H1 (cell line): ENCODE results near the gene MIDN. TPM values are rescaled to one million over a fixed set of nuclear protein-coding genes. Genes with fewer than 3 reads are reported as not detected.

Experiments
- CTCF ChIA-PET: fragments of 300-600 bp; sonication (Branson Sonifier 250); formaldehyde crosslinking; loops from one replicate; lab custom pipeline; 2021; ENCODE audit not compliant: partially characterized antibody; lab: Charles Lee
- POLR2A ChIA-PET: fragments of 300-600 bp; sonication (Branson Sonifier 250); formaldehyde crosslinking; loops from one replicate; lab custom pipeline; 2021; ENCODE audit warnings: inconsistent platforms; ENCODE audit not compliant: partially characterized antibody; lab: Charles Lee
- DNase-seq, 2 experiments: peaks; one replicate each; pipeline versions ENCODE4 v3.0.0 to v3.0.0-alpha.2; 2010 to 2022; ENCODE audit warnings: low spot score in 2 of 2, low read depth in 1 of 2, mixed read lengths in 1 of 2
- FAIRE-seq: peaks from 2 replicates; lab custom pipeline; 2011; peaks lifted over from hg19 to GRCh38; lab: Jason Lieb, UNC
- H2AFZ ChIP-seq: 2 replicates; pipeline ENCODE4 v1.8.1; 2012; ENCODE audit warnings: low read length, inconsistent platforms
- H2AK5ac ChIP-seq: 2 replicates; pipeline ENCODE4 v1.6.1; 2013; ENCODE audit warnings: low read depth, low read length
- H2BK120ac ChIP-seq: replicated peaks from 2 replicates; pipeline ENCODE3; 2013; ENCODE audit warnings: low read depth, low read length, inconsistent platforms
- H2BK12ac ChIP-seq: 2 replicates; pipeline ENCODE4 v1.6.1; 2013; ENCODE audit warnings: low read depth, low read length
- H2BK15ac ChIP-seq: 2 replicates; pipeline ENCODE4 v1.6.1; 2013; ENCODE audit warnings: low read length
- H2BK20ac ChIP-seq: 2 replicates; pipeline ENCODE4 v1.6.1; 2013; ENCODE audit warnings: low read length
- H2BK5ac ChIP-seq: 2 replicates; pipeline ENCODE4 v1.6.1; 2013; ENCODE audit warnings: low read depth, low read length
- H3K14ac ChIP-seq: 2 replicates; pipeline ENCODE4 v1.6.1; 2013; ENCODE audit warnings: inconsistent platforms; ENCODE audit not compliant: insufficient read length
- H3K18ac ChIP-seq: 2 replicates; pipeline ENCODE4 v1.6.1; 2013; ENCODE audit warnings: low read length; ENCODE audit errors: extremely low read depth
- H3K23ac ChIP-seq: 2 replicates; pipeline ENCODE4 v1.6.1; 2013; ENCODE audit warnings: inconsistent platforms; ENCODE audit not compliant: insufficient read length
- H3K23me2 ChIP-seq: 2 replicates; pipeline ENCODE4 v1.6.1; 2013; ENCODE audit warnings: low read depth, low read length
- H3K27ac ChIP-seq: 2 replicates; pipeline ENCODE4 v1.6.1; 2011; ENCODE audit warnings: low read depth, low read length, inconsistent platforms
- H3K27me3 ChIP-seq, 4 experiments: replicated peaks in 1 of 4; 1 replicate in 1 of 4; 2 replicates in 3 of 4; pipeline versions ENCODE4 v1.6.1 to v1.8.1; 2011 to 2013; ENCODE audit warnings: low read length in 3 of 4, mild to moderate bottlenecking in 3 of 4, inconsistent platforms in 2 of 4, mixed read lengths in 2 of 4, moderate library complexity in 1 of 4; ENCODE audit not compliant: control insufficient read depth in 3 of 4, insufficient read depth in 3 of 4; ENCODE audit errors: extremely low read depth in 1 of 4
- H3K36me3 ChIP-seq, 4 experiments: 2 replicates each; pipeline versions ENCODE4 v1.6.1 to v1.8.1; 2011 to 2013; ENCODE audit warnings: mild to moderate bottlenecking in 4 of 4, low read length in 3 of 4, moderate library complexity in 2 of 4, control low read depth in 1 of 4, inconsistent platforms in 1 of 4; ENCODE audit not compliant: insufficient read depth in 4 of 4, control insufficient read depth in 2 of 4
- H3K4ac ChIP-seq: replicated peaks from 2 replicates; pipeline ENCODE3; 2013; ENCODE audit warnings: low read length, low read depth, mixed read lengths, inconsistent platforms; ENCODE audit not compliant: insufficient read length
- H3K4me1 ChIP-seq, 4 experiments: replicated peaks in 1 of 4; 1 replicate in 1 of 4; 2 replicates in 3 of 4; pipeline versions ENCODE4 v1.6.1 to v1.8.1; 2011 to 2013; ENCODE audit warnings: low read length in 3 of 4, inconsistent platforms in 2 of 4, mixed read lengths in 1 of 4; ENCODE audit not compliant: insufficient read depth in 4 of 4, control insufficient read depth in 3 of 4
- H3K4me2 ChIP-seq, 2 experiments: 2 replicates each; pipeline versions ENCODE4 v1.6.1 to v1.8.1; 2011 to 2013; ENCODE audit warnings: low read depth in 2 of 2, low read length in 2 of 2, control low read depth in 1 of 2, inconsistent platforms in 1 of 2, mild to moderate bottlenecking in 1 of 2; ENCODE audit not compliant: insufficient read depth in 1 of 2
- H3K4me3 ChIP-seq, 4 experiments: fragments of 200-600, 300-600 bp in 1 of 4; sonication (generic), shearing (Covaris generic), sonication (Bioruptor Twin) in 1 of 4; 2 replicates each; pipeline versions ENCODE4 v1.5.1 to v1.8.1; 2011 to 2016; ENCODE audit warnings: low read length in 4 of 4, low read depth in 3 of 4, control low read depth in 2 of 4, inconsistent platforms in 2 of 4, mild to moderate bottlenecking in 2 of 4, mixed read lengths in 1 of 4, moderate library complexity in 1 of 4; ENCODE audit not compliant: insufficient read depth in 2 of 4; ENCODE audit errors: extremely low read depth in 1 of 4
- H3K56ac ChIP-seq: replicated peaks from 2 replicates; pipeline ENCODE3; 2013; ENCODE audit warnings: low read depth, mild to moderate bottlenecking, mixed read lengths, low read length, inconsistent platforms; ENCODE audit not compliant: insufficient read length
- H3K79me1 ChIP-seq: 2 replicates; pipeline ENCODE4 v1.6.1; 2013; ENCODE audit warnings: low read depth, low read length, control low read depth
- H3K79me2 ChIP-seq, 2 experiments: 2 replicates each; pipeline versions ENCODE4 v1.6.1 to v1.8.1; 2012 to 2013; ENCODE audit warnings: low read length in 2 of 2, mild to moderate bottlenecking in 2 of 2, inconsistent platforms in 1 of 2; ENCODE audit not compliant: insufficient read depth in 2 of 2, control insufficient read depth in 1 of 2
- H3K9ac ChIP-seq, 4 experiments: replicated peaks in 1 of 4; 1 replicate in 1 of 4; 2 replicates in 3 of 4; pipeline versions ENCODE4 v1.6.1 to v1.8.1; 2011 to 2013; ENCODE audit warnings: low read depth in 3 of 4, low read length in 3 of 4, control low read depth in 2 of 4, mild to moderate bottlenecking in 2 of 4, moderate library complexity in 2 of 4, inconsistent platforms in 1 of 4; ENCODE audit errors: extremely low read depth in 1 of 4
- H3K9me3 ChIP-seq, 2 experiments: 2 replicates each; pipeline versions ENCODE4 v1.6.1 to v1.8.1; 2012 to 2013; ENCODE audit warnings: mild to moderate bottlenecking in 2 of 2, moderate library complexity in 2 of 2, control low read depth in 1 of 2, inconsistent platforms in 1 of 2, low read depth in 1 of 2, low read length in 1 of 2, mixed read lengths in 1 of 2; ENCODE audit not compliant: insufficient read depth in 2 of 2
- H4K20me1 ChIP-seq, 2 experiments: replicated peaks in 1 of 2; 2 replicates each; pipeline versions ENCODE3 to v1.8.1; 2011 to 2013; ENCODE audit warnings: inconsistent platforms in 2 of 2, low read length in 2 of 2, mild to moderate bottlenecking in 1 of 2; ENCODE audit not compliant: insufficient read depth in 2 of 2, control insufficient read depth in 1 of 2
- H4K5ac ChIP-seq: 2 replicates; pipeline ENCODE4 v1.6.1; 2013; ENCODE audit warnings: low read length, low read depth, mixed read lengths, inconsistent platforms; ENCODE audit not compliant: insufficient read length
- H4K8ac ChIP-seq: 2 replicates; pipeline ENCODE4 v1.8.0; 2013; ENCODE audit warnings: mild to moderate bottlenecking, moderate library complexity, low read length, inconsistent platforms; ENCODE audit not compliant: insufficient read depth; ENCODE audit errors: extremely low read depth
- H4K91ac ChIP-seq: replicated peaks from 2 replicates; pipeline ENCODE3; 2013; ENCODE audit warnings: low read length, mixed read lengths, inconsistent platforms; ENCODE audit not compliant: insufficient read length
- BACH1 ChIP-seq: IDR thresholded peaks from 2 replicates; pipeline ENCODE4 v1.6.1; 2012; ENCODE audit warnings: low read length, improper control_type of control experiment
- ZNF274 ChIP-seq: IDR thresholded peaks from 2 replicates; pipeline ENCODE4 v1.7.0; 2012; ENCODE audit warnings: low read length, borderline replicate concordance; ENCODE audit errors: extremely low read depth
- WGBS, 2 experiments: shearing (Covaris generic) in 1 of 2; methylation state at CpG; one replicate each; pipeline versions ENCODE4 v1.1.6 to v1.1.7; 2013 to 2015; ENCODE audit warnings: low lambda C conversion rate in 2 of 2, mixed read lengths in 2 of 2, inconsistent platforms in 1 of 2, low coverage in 1 of 2, missing lambda C conversion rate in 1 of 2; ENCODE audit not compliant: insufficient replicate concordance in 2 of 2, insufficient coverage in 1 of 2, insufficient read length in 1 of 2; ENCODE audit errors: extremely low coverage in 1 of 2, missing lambda C conversion rate in 1 of 2; 5-methylcytosine and 5-hydroxymethylcytosine counted together
- polyA plus RNA-seq, 7 experiments: library from polyadenylated mRNA; depleted of rRNA in 3 of 7; stranded (reverse) in 5 of 7; unstranded in 2 of 7; fragments of >200 nt in 5 of 7; fragments of 200-250 nt in 2 of 7; gene quantifications; 1 replicate in 5 of 7; 2 replicates in 1 of 7; 4 replicates in 1 of 7; pipeline versions ENCODE4 v1.2.1 to v1.2.3, GENCODE V29; 2011 to 2013; ENCODE audit warnings: missing spikeins in 2 of 7, mixed read lengths in 2 of 7
- total RNA-seq: library from RNA; stranded (reverse); fragmentation: NEBNext Ultra II Directional; extraction: Animal tissue kit (Norgen Biotek cat#: 25700); gene quantifications from 2 replicates; pipeline ENCODE4 v1.2.1, GENCODE V29; 2021

Gene MIDN
- total and polyA plus RNA-seq, 2 of the 8 experiments (the other 6 are each of a cell fraction or from before 2014, with no cell fraction given), result 39.8 to 159 TPM

GRCh38 chr19:1307755-1308303 is 59.4 kb downstream of the MIDN start:
- Histone ChIP-seq H4K8ac (no peak overlapping the region), H2AK5ac (no peak overlapping the region), H3K14ac (no peak overlapping the region), H3K4ac (no peak overlapping the region), H2BK20ac (no peak overlapping the region), H3K56ac (no peak overlapping the region), H3K18ac (no peak overlapping the region), H4K5ac (no peak overlapping the region), H3K4me3 (no peak overlapping the region), H3K4me2 (no peak overlapping the region), H3K27ac (no peak overlapping the region), H4K91ac (no peak overlapping the region), H3K23me2 (no peaks in the 10 kb centered on the region), H3K4me1 (peaks cover 0 to 4% (median 0%) of the 10 kb centered on the region in 4 experiments; a peak in 1 of 7 replicates), H3K9ac (no peak overlapping the region), H3K36me3 (no peaks in the 10 kb centered on the region), H2BK5ac (no peak overlapping the region), H2BK120ac (no peak overlapping the region), H3K23ac (no peak overlapping the region), H3K27me3 (no peaks in the 10 kb centered on the region), H3K9me3 (no peaks in the 10 kb centered on the region), H2BK15ac (no peak overlapping the region), H2BK12ac (no peak overlapping the region), H4K20me1 (no peaks in the 10 kb centered on the region), H2AFZ (no peak overlapping the region), H3K79me1 (no peaks in the 10 kb centered on the region), H3K79me2 (no peaks in the 10 kb centered on the region)
- ChIA-PET POLR2A (interaction anchor here (1.4 to 4.0 kb wide), 2 partner anchors 10 to 39 kb away, joined by 3 to 18 read pairs; partner anchors contain the start of gene CIRBP), CTCF (interaction anchor here (1.0 to 1.2 kb wide), 3 partner anchors 19 to 38 kb away, joined by 3 to 4 read pairs (median 3); no protein-coding TSS in a partner anchor)
- no peak for DNase-seq
- FAIRE-seq, result no peak
- 92% methylated on average over 20 of the region's 20 CpGs; no CpG with 5 or more reads in 1 of the 2 experiments for WGBS, 2 experiments
- no peak for TF ChIP-seq ZNF274
- no peak for TF ChIP-seq BACH1
